Vagina (tissue), 2 donors: Measurements from ENCODE around the gene KCNF1.

Source experiments
- CTCF ChIP-seq, 3 experiments: fragments of 450-650 bp in 2 of 3; fragments of 200-600 bp in 1 of 3; sonication (generic) in 1 of 3; IDR thresholded peaks; one replicate each; pipeline ENCODE4 v1.5.1; 2017 to 2019; ENCODE audit warnings: antibody characterized with exemption in 3 of 3, mild to moderate bottlenecking in 2 of 3, moderate library complexity in 2 of 3
- POLR2A ChIP-seq, 2 donors: fragments of 450-650 bp; IDR thresholded peaks; one replicate each; pipeline ENCODE4 v1.6.1; 2017; ENCODE audit warnings: antibody characterized with exemption in 2 of 2, mild to moderate bottlenecking in 2 of 2, moderate library complexity in 2 of 2
- POLR2AphosphoS5 ChIP-seq, 2 donors: sonication (generic); formaldehyde crosslinking; IDR thresholded peaks; one replicate each; pipeline ENCODE4 v1.9.0; 2017; ENCODE audit warnings: antibody characterized with exemption in 2 of 2, mild to moderate bottlenecking in 2 of 2, low read depth in 1 of 2; ENCODE audit not compliant: insufficient read depth in 1 of 2

- no peak for TF ChIP-seq POLR2AphosphoS5 (IDR thresholded peaks at IDR 0.05; ENCODE audit: insufficient read depth in 1 of 2, low read depth in 1 of 2)
- no peak for TF ChIP-seq CTCF (IDR thresholded peaks at IDR 0.05)
- TF ChIP-seq POLR2A (IDR thresholded peaks at IDR 0.05) = no peak
Observed at GRCh38 chr2:10873171-10873570, 38.6 kb upstream of the KCNF1 start.
